ENCODE measurements around the gene NFKBIA.

DNA sequence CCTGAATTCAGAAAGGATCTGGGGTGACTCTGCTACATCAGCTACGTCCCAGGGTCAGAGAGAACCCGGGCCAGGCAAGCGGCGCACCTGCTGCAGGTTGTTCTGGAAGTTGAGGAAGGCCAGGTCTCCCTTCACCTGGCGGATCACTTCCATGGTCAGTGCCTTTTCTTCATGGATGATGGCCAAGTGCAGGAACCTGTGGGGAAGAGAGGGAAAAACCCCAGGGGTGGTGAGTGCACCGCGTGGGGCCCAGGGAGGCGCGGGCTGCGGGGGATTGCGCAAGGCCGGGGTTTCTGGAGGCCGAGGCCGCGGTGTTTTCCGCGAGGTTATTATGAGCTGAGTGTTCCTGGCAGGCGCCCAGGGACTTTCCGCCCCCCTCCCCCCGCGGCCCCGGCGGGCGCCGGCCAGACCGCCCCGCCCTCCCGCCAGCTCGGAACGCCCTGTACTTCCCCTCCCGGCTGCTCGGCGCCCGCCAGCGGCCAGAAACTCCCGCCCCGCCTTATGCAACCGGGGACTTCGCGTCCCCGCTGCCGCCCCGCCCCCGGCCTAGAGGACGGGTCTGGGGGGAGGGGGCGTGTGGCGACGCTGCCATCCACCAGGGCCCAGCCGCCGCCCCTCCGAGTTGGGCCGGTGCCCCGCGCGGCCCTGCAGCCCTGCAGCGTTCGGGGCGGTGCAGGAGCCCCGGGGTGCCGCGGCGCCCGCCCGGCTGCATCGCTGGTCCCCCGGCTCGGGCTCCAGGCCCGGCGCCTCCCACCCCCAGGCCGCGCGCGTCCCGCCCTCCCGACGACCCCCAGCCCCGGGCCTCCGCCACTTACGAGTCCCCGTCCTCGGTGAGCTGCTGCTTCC lies 723 bp downstream of the NFKBIA start:
- TF ChIP-seq POLR2A (IDR thresholded peaks at IDR 0.05) = no peak
- TF ChIP-seq, protein P1, sequence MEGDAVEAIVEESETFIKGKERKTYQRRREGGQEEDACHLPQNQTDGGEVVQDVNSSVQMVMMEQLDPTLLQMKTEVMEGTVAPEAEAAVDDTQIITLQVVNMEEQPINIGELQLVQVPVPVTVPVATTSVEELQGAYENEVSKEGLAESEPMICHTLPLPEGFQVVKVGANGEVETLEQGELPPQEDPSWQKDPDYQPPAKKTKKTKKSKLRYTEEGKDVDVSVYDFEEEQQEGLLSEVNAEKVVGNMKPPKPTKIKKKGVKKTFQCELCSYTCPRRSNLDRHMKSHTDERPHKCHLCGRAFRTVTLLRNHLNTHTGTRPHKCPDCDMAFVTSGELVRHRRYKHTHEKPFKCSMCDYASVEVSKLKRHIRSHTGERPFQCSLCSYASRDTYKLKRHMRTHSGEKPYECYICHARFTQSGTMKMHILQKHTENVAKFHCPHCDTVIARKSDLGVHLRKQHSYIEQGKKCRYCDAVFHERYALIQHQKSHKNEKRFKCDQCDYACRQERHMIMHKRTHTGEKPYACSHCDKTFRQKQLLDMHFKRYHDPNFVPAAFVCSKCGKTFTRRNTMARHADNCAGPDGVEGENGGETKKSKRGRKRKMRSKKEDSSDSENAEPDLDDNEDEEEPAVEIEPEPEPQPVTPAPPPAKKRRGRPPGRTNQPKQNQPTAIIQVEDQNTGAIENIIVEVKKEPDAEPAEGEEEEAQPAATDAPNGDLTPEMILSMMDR (IDR thresholded peaks at IDR 0.05) = no peak

Data from right lobe of liver (tissue), 4 donors.